Nephron progenitor cell (in vitro differentiated cells): Measurements from ENCODE around the gene EBF3.

Experiments
- DNase-seq: peaks from one replicate; pipeline ENCODE4 v3.0.0; 2021
- H3K27ac Mint-ChIP-seq: 2 replicates; pipeline ENCODE4 v1.8.0; 2021; ENCODE audit warnings: mild to moderate bottlenecking, moderate library complexity, mixed read lengths
- H3K27me3 Mint-ChIP-seq: 2 replicates; pipeline ENCODE4 v1.8.0; 2021; ENCODE audit warnings: mild to moderate bottlenecking, low read depth, mixed read lengths; ENCODE audit not compliant: poor library complexity
- H3K36me3 Mint-ChIP-seq: 2 replicates; pipeline ENCODE4 v1.8.0; 2021; ENCODE audit warnings: low read depth, mixed read lengths
- H3K4me1 Mint-ChIP-seq: 2 replicates; pipeline ENCODE4 v1.8.0; 2021; ENCODE audit warnings: mixed read lengths
- H3K4me3 Mint-ChIP-seq: 2 replicates; pipeline ENCODE4 v1.8.0; 2021; ENCODE audit warnings: mild to moderate bottlenecking, moderate library complexity, mixed read lengths
- H3K9me3 Mint-ChIP-seq: 2 replicates; pipeline ENCODE4 v1.8.0; 2021; ENCODE audit warnings: mild to moderate bottlenecking, moderate library complexity, mixed read lengths
- CTCF ChIP-seq: fragments of 200-600 bp; sonication (generic); IDR thresholded peaks from 2 replicates; pipeline ENCODE4 v1.5.0; 2021; ENCODE audit warnings: antibody characterized with exemption

EBF3 gene

GRCh38 chr10:129866894-129867293, 97.2 kb downstream of the EBF3 start:
- no peak for TF ChIP-seq CTCF
- Mint-ChIP-seq H3K9me3 (no peaks in the 10 kb centered on the region), H3K4me3 (no peak overlapping the region), H3K36me3 (peaks cover 44% of the 10 kb centered on the region), H3K27ac (no peak overlapping the region), H3K27me3 (no peaks in the 10 kb centered on the region), H3K4me1 (peaks cover 62% of the 10 kb centered on the region)
- DNase-seq = no peak

GRCh38 chr10:129865960-129866359, 98.1 kb downstream of the EBF3 start:
- peaks cover 50% of the 10 kb centered on the region for H3K36me3 Mint-ChIP-seq
- H3K27ac Mint-ChIP-seq = no peak overlapping the region
- H3K4me3 Mint-ChIP-seq = no peak overlapping the region
- no peak for DNase-seq
- no peaks in the 10 kb centered on the region for H3K27me3 Mint-ChIP-seq
- TF ChIP-seq CTCF = no peak
- H3K4me1 Mint-ChIP-seq = peaks cover 62% of the 10 kb centered on the region
- no peaks in the 10 kb centered on the region for H3K9me3 Mint-ChIP-seq

- H3K36me3 Mint-ChIP-seq = peaks cover 50% of the 10 kb centered on the region
- DNase-seq = no peak
- no peak for TF ChIP-seq CTCF
- no peaks in the 10 kb centered on the region for H3K27me3 Mint-ChIP-seq
- H3K4me3 Mint-ChIP-seq = no peak overlapping the region
- H3K4me1 Mint-ChIP-seq = peaks cover 62% of the 10 kb centered on the region
- no peaks in the 10 kb centered on the region for H3K9me3 Mint-ChIP-seq
- no peak overlapping the region for H3K27ac Mint-ChIP-seq
Measured at GRCh38 chr10:129865413-129865812, 98.7 kb downstream of the EBF3 start.

GRCh38 chr10:129864601-129865126, 99.4 kb downstream of the EBF3 start:
- Mint-ChIP-seq H3K27me3 (peaks cover 4% of the 10 kb centered on the region), H3K27ac (no peak overlapping the region), H3K4me1 (peaks cover 62% of the 10 kb centered on the region), H3K36me3 (peaks cover 50% of the 10 kb centered on the region), H3K9me3 (no peaks in the 10 kb centered on the region), H3K4me3 (no peak overlapping the region)
- DNase-seq = no peak
- TF ChIP-seq CTCF = no peak

- no peak for TF ChIP-seq CTCF
- no peak for DNase-seq
- Mint-ChIP-seq H3K27ac (no peak overlapping the region), H3K27me3 (peaks cover 4% of the 10 kb centered on the region), H3K4me1 (peaks cover 58% of the 10 kb centered on the region), H3K9me3 (no peaks in the 10 kb centered on the region), H3K4me3 (no peak overlapping the region), H3K36me3 (peaks cover 50% of the 10 kb centered on the region)
Measured at GRCh38 chr10:129864082-129864481, 100.0 kb downstream of the EBF3 start.

GRCh38 chr10:129863201-129863663, 100.8 kb downstream of the EBF3 start:
- peaks cover 4% of the 10 kb centered on the region for H3K27me3 Mint-ChIP-seq
- peak overlapping the region; percentile 65 for H3K27ac Mint-ChIP-seq
- peaks cover 56% of the 10 kb centered on the region for H3K36me3 Mint-ChIP-seq
- TF ChIP-seq CTCF = no peak
- peak overlapping the region; percentile 27 for H3K4me3 Mint-ChIP-seq
- H3K4me1 Mint-ChIP-seq = peaks cover 56% of the 10 kb centered on the region
- peak; percentile 53 for DNase-seq
- no peaks in the 10 kb centered on the region for H3K9me3 Mint-ChIP-seq
